ENCODE data around the gene ZNF775.

Gene ZNF775

GRCh38 chr7:150344299-150344698 is 34.8 kb upstream of the ZNF775 start:
- FAIRE-seq (no peak), DNase-seq (ENCODE audit: extremely low spot score, insufficient read length, low read depth) (no peak)

DNA sequence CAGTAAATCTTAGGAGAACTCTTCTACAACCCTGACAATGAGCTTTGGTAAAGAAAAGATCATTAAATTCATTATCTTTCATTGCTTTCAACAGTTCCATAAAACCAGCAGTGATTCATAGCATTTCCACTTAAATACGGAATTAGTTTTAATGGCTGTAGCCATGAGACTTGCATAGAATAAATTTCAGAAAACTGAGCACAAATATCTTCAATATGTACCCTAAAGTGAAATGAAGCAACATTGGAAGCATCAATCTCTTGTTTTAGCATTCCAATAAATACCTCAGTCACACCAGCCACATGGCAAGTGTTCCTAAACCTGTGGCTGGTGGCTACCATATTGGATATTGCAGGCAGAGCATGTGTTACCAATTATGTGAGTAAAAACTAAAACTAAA is 34.1 kb upstream of the ZNF775 start:
- no peak for FAIRE-seq
- DNase-seq (ENCODE audit: extremely low spot score, insufficient read length, low read depth): no peak

DNA sequence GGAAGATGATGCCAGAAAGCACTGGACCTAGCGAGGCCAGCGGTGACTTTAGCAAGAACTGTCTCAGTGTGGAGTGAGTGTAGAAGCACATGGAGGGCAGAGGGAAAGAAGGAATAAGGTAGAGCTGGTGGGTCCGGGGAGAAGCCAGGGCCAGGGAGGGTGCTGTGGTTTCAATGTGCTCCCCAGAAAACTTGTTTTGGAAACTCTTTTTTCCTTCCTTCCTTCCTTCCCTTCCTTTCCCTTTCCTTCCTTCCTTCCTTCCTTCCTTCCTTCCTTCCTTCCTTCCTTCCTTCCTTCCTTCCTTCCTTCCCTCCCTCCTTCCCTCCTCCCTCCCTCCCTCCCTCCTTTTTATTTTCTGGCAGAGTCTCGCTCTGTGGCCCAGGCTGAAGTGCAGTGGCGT is 32.2 kb upstream of the ZNF775 start:
- DNase-seq (ENCODE audit: extremely low spot score, insufficient read length, low read depth): no peak
- no peak for FAIRE-seq

GRCh38 chr7:150351587-150352194 is 27.4 kb upstream of the ZNF775 start:
- no peak for DNase-seq (ENCODE audit: extremely low spot score, insufficient read length, low read depth)
- FAIRE-seq: no peak

DNA sequence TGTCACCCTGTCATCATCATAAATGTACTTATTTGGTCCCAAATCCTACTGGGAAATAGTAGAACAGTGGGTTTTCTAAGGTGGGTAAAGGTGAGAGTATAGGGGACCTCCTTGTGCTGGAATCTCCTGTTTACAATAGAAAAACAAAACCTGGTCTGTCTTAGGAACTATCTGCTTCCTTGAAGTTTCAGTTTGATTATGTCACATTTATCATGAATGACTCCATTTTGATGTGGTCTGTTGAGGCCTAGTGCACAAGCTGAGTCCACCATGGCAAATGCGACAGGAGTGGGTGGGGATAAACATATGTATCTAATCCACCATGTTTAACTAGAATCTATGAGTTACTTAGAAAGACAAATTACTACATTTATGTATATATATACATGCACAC is 23.5 kb upstream of the ZNF775 start:
- FAIRE-seq (no peak), DNase-seq (ENCODE audit: extremely low spot score, insufficient read length, low read depth) (no peak)

DNA sequence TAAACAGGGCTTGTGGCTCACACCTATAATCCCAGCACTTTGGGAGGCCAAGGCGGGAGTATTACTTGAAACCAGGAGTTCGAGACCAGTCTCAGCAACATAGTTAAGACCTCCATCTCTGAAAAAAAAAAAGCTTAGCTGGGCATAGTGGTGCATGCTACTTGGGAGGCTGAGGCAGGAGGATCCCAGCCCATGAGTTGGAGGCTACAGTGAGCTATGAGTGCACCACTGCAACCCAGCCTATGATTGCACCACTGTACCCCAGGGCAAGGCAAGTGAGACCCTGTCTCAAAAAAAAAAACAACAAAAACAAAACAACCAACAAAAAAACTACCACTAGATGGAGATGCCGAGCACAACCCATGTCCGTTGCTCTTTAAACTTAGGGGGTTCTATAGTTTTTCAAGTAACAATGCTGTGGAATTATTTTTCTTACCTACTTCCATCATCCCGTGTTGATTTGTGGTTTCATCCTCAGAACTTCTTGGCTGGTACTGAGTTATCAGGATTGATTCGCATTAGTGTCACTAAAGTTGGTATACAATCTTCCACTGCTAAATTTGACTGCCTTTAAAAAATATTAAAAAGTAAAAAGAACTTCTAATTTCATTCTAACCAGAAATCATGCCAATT is 22.7 kb upstream of the ZNF775 start:
- DNase-seq (ENCODE audit: extremely low spot score, insufficient read length, low read depth): no peak
- peak; percentile 5 for FAIRE-seq

- DNase-seq (ENCODE audit: extremely low spot score, insufficient read length, low read depth): no peak
Observed at GRCh38 chr7:150357270-150357669, 21.9 kb upstream of the ZNF775 start.

DNA sequence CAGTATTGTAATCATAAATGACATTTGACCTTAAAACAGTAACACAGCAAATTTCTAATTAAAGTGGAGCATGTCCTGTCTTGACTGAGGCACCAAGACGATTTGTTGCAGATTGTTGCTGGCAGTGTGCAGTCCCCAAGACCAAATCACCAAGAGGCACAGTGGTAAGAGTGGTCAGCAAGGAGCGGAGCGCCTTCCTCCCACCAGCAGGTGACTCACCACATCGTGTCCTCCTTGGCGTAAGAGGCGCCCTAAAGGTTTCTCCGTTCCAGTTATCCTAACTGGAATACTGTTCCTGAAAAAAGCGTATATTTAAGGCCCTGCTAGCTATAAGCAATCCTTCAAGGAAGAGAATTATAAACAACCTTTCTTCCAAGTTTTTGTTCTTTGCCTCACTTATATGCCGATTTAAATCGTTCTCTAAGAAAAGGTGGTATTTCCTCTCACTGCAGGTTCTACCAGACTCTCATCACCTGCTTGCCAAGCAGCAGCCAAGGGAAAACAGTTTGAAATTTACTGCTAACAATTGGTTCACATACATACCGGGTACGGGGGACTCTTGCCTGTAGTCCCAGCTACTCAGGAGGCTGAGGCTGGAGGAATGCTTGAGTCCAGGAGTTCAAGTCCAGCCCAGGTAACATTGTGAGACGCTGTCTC is 21.2 kb upstream of the ZNF775 start:
- no peak for DNase-seq (ENCODE audit: extremely low spot score, insufficient read length, low read depth)

More at GRCh38 chr7:150357270-150357669, 21.9 kb upstream of the ZNF775 start:
- FAIRE-seq: peak; percentile 18

DNA sequence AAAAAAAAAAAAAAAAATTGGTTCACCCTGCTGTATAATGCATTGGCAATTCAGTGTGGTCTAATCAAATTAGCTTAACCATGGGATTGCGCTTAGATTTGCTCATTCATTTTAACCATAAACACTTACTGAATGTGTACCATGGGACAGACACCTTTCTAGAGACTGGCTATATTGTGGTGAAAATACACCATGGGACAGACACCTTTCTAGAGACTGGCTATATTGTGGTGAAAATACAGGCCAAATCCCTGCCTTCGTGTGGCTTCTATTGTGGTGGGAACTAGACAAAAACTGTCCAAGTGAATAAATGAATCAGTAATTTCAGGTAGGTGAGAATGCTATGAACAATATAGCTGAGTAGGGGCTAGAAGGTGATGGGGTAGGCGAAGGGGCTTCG is 20.7 kb upstream of the ZNF775 start:
- DNase-seq (ENCODE audit: extremely low spot score, insufficient read length, low read depth) (no peak), FAIRE-seq (no peak)

More for the DNA sequence above, 21.2 kb upstream of the ZNF775 start:
- no peak for FAIRE-seq

- DNase-seq (ENCODE audit: extremely low spot score, insufficient read length, low read depth) (no peak), FAIRE-seq (no peak)
Observed at GRCh38 chr7:150358988-150359621, 20.0 kb upstream of the ZNF775 start.

- no peak for FAIRE-seq
- no peak for DNase-seq (ENCODE audit: extremely low spot score, insufficient read length, low read depth)
Observed at GRCh38 chr7:150359622-150360362, 19.3 kb upstream of the ZNF775 start.

- FAIRE-seq (no peak), DNase-seq (ENCODE audit: extremely low spot score, insufficient read length, low read depth) (no peak)
Observed at GRCh38 chr7:150360363-150361058, 18.6 kb upstream of the ZNF775 start.

- FAIRE-seq: no peak
- no peak for DNase-seq (ENCODE audit: extremely low spot score, insufficient read length, low read depth)
Observed at GRCh38 chr7:150361402-150361801, 17.7 kb upstream of the ZNF775 start.

DNA sequence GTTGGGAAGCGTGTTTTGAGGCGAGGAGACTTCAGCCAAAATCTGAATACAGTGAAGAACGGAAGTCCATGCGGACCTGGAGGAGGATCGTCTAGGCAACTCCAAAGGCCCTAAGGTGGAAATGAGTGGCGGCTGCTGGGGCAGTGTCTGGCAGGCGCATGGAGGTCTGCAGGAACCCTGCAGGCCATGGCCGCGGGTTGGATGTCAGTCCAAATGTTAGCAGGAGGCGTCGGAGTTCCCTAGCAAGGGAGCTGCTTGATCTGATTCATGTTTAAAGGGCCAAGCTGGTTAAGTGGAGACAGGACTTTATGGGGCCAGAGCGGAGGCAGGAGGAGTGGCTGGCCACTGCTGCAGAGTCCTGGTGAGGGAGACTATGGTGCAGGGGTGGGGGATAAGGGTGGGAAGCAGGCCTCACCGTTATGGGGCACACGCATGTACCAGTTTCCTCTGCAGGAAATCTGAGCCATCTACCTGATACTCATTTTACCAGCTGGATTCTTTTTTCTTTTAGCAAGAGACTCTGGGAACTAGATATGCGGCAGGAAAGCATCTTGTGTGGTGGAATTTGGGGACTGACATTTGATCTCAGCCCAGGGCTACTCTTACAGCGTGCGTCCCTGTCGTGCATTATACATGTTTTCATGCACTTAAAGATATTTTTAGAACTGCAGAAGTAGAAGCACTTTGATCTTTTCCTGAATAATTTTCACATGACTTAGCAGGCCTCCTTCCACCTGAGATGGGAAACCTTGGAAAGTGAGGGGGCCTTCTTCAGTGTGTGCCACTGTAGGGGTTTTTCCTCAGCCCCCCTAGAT is 17.1 kb upstream of the ZNF775 start:
- DNase-seq (ENCODE audit: extremely low spot score, insufficient read length, low read depth) (no peak), FAIRE-seq (no peak)

DNA sequence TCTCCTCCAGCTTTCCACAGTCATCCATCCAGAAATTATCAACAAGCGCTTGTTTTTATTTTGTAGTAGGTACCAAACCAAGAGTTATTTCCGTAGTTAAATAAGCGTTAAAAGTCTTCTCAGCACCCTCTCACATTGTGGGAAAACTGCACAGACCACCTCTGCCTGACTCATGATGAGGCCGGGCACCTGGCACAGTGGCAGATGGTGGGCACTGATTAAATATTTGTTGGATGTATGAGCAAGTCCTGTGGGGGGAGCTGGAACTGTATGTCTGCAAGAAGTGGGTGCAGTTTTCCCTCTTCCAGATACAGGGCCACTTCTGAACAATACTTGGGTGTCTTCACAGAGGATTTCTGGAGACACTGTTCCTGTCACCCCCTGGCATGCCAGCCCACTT is 15.8 kb upstream of the ZNF775 start:
- DNase-seq (ENCODE audit: extremely low spot score, insufficient read length, low read depth) (no peak), FAIRE-seq (no peak)

DNA sequence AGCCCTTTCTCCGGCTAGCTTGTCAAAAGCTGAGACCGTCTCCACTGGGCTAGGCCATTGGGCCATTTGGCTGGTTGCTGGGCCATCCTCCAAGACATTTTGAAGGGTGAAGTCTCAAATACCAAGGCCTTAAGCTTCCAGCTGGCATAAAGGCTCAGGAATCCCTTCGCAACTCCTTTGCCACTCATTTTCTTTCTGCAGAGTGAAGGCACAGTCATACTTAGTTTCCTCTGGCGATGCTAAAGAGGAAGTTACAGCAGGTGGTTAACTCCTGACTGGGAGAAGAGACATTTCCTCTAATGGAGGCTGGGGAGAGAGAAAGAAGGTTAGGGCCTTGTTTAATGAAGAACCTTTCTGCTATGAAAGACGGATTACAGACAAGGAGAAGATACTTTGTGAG is 15.3 kb upstream of the ZNF775 start:
- DNase-seq (ENCODE audit: extremely low spot score, insufficient read length, low read depth): no peak
- FAIRE-seq: peak; percentile 81

DNA sequence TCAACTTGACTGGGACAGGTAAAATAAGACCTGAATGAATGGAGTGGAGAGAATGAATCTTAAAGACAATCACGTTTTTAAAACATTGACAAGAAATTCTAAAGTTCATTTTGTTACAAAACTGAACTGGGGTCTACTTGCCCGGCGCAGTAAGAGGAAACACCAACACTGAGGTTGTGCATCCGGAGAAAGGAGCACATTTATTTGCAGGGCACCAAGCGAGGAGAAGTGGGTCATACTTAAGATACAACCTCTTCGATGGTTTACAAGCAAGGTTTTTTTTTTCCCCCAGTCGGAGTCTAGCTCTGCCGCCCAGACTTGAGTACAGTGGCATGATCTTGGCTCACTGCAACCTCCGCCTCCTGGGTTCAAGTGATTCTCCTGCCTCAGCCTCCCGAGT is 13.9 kb upstream of the ZNF775 start:
- DNase-seq (ENCODE audit: extremely low spot score, insufficient read length, low read depth) (no peak), FAIRE-seq (no peak)

DNA sequence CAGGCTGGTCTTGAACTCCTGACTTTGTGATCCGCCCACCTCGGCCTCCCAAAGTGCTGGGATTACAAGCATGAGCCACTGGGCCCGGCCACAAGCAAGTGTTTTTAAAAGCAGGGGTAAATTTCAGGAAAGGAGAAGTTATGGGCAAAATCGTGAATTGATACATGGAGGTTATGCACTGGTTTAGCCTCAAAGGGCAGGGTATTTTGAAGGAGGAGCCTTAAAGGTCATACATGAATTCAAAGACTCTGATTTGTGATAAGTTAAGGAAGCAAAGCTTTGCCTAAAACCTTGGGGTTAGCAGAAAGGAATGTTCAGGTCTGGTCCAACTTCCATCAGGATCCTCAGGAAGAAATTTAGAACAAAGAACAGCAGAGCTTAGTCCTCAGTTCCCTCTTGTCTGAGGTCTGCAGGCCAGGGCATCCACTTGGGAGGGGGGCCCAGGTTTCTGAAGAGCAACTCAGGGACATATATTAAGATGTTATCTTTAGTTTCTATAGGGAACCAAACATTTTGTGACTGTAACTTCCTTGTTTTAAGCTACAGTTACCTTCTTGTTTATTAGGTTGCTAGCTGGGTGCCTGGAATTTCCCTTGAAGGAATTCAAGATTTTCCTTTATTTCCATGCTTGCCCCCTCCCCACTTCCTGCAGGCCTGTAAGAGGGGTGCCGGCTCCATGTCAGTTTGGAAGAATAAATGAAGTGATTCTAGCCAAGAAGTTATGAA is 13.3 kb upstream of the ZNF775 start:
- no peak for DNase-seq (ENCODE audit: extremely low spot score, insufficient read length, low read depth)
- peak; percentile 36 for FAIRE-seq
